GM18498 (cell line): ENCODE measurements around the gene DDO.
"Not testable (repeated sequence)": the region's sequence is repeated elsewhere in the genome, so short reads cannot be mapped to it uniquely, and the experiment has no call there.

Source experiments
- ATAC-seq: cut with Tn5 transposase; IDR thresholded peaks from one replicate; pipeline ENCODE4 v1.9.1; 2021; ENCODE audit warnings: mild to moderate bottlenecking, moderate library complexity; ENCODE audit not compliant: unreplicated experiment

DDO gene

DNA sequence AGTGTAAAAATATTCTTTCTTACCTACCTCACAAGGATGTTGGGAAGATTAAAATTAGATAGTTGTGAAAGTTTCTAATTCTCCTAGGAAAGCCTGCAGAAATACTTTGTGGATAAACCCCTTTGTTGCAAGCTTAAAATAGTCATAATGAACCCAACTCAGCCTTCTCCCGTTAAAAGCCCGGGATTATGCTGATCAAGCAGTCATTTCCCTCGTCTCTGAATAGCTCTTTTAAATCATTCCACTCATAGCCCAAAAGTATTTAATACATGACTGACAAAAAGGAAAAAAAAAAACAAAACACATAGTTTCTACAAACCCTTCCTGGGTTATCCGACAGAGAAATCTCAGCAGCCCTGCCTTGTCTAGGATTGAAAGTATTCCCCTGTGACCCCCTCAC lies 46.3 kb downstream of the DDO start:
- ATAC-seq: no peak

DNA sequence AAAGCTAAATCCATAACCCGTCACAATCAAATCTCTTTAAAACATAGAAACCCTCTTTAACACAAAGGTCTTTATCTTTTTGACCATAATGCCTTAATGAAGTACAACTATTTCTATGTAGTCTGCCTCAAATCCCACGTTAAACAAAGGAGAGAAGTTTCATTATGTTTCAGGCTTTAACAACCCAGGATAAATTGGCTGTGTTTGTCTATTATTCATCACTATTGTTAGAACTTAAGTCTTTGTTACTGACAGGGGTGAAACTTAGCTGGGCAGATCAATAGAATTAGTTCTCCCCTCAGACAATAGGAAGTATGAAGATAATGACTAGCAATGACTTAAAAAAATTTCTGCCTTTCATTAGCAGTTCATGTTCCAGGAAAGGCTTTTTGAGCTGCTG lies 47.1 kb downstream of the DDO start:
- no peak for ATAC-seq

DNA sequence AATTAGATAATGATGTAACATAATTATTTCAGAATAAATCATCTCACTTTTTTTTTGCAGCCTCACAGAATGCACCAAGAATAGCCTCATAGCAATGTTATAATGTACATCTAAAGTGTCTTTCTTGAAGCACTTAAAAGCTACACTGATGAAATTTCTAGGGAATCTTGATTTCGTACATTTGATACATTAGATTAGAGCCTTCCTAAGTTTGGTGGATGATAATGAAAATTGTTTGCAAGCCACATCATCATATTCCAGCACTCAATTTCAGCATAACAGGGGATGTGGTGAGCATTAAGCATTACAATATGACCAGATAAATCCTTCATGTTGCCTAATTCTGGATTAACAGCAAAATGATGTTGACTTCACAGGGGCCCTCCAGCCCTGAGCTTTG lies 47.5 kb downstream of the DDO start:
- ATAC-seq: no peak

DNA sequence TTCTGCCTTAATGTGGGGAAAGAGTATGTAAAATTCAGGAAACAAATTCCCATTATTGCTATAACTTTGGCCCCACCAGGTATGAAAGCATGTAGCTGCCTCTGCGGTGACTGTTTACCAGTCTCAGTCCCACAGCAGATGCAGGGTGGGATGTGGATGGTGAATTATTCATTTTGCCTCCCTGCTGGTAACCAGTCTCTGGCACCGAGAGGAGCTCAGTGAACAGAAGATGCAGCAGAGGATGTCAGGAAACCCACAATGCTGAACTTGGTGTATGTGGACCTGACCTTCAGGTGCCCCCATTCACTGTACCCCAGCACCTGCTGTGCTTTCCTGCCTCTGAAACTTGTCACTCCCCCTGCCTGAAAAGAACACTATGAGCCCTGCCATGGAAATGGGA lies 48.4 kb downstream of the DDO start:
- no peak for ATAC-seq

DNA sequence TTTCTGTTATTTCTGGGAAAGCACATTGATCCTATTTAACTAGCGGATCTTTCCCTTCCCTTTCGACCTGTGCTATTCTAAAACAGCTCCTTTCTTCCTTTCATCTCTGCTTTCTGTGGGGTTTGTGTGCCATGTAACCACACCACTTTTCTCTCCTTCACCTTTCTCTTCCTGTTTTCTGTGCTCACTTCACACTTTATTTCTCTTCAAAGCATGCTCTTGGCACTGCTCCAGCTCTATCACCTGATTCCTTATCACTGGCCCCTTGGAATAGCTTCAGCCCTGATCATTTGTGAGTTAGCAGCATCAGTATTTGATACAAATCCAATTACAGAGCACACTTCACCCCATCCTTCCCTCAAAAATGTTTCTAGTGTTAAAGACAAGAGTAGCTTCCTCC lies 49.1 kb downstream of the DDO start:
- ATAC-seq: no peak

DNA sequence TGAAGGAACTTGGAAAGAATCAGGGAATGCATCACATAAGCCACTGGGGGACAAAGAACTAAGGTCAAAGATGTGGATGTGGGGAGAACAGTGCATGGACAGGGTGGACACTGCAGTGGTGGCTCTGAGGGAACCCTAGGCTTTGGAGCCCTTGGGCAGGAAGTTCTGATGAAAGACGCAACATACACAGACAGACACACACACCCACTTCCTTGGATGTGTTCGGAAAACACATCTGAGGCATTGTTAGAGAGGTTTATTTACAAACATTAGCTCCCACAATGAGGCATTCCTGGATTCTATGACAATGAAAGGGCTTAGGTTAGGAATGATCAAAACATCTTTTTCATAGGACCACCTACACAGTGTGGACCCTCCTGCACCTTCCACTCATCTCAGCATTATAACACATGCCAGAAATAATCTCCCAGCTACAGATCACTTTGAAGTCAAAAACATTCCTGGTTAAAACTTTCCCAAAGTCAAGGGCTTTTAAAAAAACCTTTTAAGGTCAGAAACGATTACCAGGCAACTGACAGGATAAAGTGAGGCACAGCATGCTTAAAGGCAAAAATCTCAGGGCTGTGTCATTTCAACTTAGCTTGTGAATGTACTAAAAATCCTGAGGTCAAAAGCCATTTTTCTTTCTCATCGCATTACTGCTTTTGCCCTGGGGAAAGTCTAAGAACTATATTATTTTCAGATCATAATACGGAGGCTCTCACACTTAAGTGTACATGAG lies 50.8 kb downstream of the DDO start:
- no peak for ATAC-seq

DNA sequence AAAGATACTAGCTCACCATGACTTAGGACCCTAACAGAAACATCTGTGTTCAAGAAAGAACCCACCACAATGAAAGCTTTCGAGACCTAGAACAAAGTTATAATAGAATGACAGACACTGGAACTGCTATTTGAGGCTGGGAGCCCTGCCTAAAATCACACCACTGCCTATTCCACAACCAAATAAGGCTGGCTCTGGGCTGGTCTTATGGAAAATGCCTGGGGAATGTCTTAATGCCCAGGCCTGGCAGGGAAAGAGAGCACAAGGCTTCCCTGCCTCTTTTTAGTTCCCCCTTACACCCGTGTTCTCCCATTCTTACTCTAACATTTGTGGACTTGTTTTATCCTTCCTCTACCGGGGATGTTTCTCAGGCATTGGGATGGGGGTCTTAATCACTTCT lies 51.6 kb downstream of the DDO start:
- ATAC-seq: no peak

DNA sequence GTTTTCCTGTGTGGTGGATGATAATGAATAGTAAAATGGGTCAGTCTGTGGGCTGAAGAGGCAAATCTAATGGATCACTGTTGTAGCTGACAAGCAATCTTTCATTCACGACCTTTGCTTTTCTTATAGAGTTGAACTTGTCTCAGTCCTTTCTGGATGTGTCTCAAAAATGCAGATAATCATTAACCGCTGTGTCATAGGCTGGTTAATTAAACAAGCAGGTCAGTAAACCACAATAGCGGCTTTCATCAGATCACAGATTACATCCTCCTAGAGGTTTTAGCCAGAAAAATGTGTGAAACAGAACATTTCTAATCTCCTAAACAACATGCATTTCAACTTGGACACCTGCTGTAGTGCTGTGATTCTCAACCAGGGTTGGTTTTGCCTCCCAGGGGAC lies 54.7 kb downstream of the DDO start:
- no peak for ATAC-seq

DNA sequence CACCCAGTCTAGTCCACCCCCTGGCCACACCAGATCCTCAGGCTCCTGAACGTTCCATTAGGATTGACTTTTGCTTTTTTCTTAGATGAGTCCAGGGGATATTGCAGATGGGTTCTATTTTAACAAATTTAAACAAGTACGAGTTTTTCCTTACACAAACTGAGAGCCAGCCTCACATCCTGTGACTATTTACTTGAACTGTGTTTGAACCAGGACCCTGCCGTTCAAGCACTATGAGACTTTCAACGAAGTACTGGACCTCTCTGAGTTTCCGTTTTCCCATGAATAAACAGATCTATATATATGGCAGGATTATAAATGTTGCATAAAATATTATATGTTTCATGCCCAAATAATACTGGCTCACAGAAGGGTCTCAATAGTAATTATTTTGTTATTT lies 55.8 kb downstream of the DDO start:
- no peak for ATAC-seq

DNA sequence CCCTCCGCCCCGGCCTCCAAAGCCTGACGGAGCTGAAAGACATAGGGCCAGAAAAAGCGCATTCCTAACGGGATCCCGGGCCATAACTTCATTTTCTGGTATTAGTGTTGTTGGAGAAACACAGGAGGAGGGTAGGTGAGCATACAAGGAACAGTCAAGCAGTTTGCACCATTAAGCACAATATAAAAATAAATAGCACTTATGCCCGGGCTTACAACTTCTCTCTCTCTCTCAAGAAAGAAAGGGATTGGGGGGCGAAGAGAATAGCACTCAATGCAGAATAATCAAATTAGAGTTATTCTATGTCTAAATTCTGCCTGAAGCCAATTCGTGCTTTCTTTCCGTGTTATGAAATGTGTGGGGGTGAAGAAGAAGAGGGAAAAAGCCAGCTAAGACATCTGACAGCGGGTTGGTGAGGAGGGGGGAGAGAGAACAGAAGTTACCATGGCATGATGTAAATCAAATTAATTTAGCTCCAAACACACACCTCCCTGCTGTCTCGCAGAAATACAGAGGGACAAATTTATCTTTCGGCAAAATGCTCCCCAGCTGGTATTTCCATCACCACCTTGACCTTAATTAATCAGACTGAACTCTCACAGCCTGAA lies 56.7 kb downstream of the DDO start:
- no peak for ATAC-seq

DNA sequence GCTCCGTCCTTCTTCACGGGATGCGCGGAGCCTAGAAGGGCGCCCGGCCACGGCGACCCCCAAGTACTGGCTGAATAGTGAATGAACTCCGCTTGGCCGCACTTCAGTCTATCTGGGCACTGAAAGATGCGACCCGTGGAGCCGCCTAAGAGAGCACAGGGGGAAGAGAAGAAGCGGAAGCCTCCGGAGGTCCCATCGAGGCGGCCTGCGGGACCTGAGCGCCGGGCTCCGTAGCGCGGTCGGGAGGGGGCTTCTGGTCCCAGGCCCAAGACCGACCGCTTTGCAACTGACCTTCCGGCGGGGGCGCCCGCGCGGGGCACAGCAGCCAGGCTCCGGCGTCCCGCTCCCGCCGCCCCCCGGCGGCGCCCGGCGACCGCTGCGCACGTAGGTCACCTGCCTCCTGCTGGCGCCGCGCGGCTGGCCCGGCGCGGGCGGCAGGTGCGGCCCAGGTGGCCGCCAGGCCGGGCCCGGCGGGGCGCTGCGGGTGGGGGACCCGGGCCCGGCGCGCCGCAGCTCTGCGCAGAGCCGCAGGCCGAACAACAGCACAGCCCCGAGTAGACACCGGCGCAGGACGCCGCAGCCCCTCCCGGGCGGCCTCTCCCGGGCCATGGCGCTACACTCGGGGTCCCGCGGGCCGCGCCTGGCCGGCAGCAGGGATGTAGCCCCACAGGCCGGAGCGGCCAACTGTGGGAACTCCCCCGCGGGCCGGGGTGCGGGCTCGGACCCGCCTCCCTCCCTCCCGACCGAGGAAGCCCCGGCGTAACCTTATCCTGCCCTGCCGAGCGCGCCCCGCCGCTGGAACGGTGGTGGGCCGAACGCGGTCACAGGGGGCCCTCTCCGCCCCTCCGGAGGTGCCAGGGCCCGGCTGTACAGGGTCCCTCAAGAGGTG lies 57.5 kb downstream of the DDO start, which contains the start of gene METTL24:
Gene METTL24, minus strand, starts transcription at position 686 of the 889 bp plus-strand sequence. Its CDS starts 77 bp downstream, at position 609.
- no peak for ATAC-seq

DNA sequence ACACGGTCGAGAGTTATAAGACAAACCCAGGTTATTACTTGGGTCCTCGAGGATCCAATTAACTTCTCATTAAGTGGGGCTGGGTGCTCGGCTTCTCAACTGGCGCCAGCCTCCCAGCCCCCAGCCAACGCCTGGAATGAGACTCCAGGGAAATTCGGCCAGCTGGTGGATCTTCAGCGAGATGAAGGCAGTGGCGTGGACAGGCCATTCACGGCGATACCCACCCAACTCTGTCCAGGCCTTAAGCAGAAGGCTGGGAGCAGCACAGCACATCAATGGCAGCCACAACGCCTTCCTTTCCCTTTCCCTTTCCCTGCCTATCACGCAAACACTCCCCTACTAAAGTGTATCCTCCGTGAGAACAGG lies 58.1 kb downstream of the DDO start:
- ATAC-seq: no peak

DNA sequence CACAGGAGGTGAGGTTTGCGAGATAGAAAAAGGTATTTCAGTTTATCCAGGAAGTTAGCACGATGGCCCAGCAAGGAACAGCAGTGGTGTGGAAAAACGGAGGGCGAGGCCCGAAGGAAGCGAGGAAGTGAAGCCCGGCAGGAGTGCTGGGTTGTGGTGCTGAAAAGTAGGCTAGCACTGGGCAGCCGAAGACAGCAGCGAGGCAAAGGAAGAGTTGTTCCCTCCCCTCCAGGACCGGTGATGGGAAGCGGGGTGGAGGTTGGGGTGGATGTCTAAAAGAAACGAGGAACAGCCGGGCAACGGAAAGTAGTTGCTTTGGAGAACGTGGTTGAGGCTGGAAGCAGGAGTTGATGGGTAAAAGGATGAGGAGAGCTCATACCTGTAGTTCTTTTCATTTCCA lies 58.6 kb downstream of the DDO start:
- ATAC-seq: no peak

DNA sequence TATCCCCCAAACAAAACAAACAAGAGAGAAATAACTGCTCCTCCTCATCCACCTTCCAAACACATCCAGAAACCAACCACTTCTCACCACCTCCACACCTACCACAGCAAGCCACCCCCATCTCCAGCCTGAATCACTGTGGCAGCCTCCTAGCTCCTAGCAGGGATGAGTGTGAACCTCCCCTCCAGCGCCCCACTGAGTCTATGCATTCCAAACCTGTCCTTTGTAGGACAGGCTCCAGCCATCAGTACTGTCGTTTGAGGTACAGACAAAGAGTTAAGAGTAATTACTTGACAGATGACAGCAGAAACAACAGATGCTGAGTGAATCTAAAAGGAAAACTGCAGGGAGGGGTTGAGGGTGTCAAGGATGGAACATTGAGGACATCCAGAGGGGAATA lies 59.6 kb downstream of the DDO start:
- no peak for ATAC-seq

DNA sequence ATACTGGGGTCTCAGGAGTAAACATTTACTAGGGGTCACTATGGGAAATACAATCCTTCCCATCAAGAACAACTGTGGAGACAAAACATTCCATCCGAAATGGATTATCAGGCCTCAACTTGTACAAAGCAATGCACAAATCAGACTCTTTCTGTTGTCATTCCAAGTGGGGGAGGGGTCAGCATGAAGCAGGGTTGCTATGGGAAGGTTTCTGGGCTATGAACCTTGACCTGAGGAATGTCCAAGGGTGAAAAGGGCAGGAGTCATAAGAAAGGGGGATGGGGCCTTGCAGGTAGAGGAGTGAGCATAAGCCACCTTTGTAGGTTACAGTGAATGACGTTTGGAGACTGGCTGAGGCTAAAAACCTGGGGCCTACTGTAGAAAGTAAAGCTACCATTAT lies 60.4 kb downstream of the DDO start:
- no peak for ATAC-seq

DNA sequence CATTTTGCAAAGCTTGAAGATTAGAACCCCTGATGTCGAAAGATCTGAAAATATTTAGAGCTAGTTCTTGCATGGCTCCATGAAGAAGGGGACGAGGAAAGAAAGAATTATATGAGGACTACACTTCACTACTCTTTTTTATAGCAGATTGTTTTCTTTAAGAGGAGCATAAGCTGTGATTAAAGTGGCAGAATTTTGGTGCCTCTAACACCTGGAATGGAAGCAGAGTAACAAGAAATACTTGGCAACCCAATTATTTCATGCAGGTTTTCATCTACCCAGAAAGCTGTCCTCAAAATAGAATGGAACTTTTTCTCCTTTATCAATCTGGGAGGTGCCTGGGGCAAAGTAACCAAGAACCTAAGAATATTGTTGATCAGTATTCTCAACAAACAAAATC lies 61.2 kb downstream of the DDO start:
- ATAC-seq: no peak

DNA sequence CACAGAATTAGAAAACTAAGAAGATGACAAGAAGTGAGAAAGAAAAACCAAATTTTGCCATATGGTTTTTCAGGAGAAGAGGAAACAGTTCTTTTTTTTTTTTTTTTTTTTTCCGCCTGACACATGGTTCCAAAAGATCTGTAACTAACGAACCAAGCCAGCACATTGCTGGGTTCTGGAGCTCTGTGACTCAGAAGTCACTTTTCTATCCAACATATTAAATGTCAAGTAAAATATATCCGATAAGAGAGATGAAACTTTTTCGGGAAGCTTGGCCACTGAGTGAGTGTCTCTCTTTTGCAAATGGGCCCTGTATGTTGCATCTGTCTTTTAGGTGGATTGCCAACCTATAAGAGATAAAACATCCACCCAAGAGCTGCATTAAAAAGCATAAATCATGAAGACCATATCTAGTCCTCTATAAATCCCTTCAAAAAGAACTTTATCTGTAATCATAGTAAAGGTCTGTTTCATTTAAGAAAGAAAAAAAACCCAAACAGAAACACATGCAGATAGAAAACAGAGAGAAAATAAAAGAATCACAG lies 61.8 kb downstream of the DDO start:
- ATAC-seq: no peak

DNA sequence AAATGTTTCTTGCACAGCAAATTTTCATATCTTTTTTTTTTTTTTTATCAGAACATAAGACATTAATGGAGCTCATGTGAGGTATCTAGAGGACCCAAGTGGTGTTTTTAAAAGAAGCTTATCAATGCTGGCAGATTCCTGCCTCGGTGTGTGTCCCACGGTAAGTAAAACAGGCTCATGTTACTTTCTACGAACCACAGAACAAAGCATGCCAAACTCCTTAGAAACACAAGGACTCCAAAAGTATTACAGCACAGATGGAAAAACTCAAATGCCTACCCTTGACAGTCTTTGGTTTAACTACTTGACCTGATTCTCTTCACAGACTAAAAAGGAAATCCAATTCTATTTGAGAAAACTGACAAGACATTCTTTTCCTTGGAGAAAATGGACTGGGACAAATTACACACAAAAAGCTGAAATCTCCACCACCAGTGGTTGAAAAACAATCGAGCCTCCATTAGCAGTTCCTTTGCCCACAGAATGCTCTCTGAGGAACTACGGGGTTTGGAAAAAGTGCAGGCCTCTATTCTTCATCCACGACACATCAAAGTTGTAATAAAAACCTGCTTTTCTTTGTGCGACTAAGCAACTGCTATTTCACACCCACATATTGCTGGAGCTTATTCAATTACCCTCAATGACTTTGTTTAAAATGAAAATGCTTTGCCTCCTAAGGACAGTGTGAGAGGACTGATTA lies 62.7 kb downstream of the DDO start:
- ATAC-seq: no peak

DNA sequence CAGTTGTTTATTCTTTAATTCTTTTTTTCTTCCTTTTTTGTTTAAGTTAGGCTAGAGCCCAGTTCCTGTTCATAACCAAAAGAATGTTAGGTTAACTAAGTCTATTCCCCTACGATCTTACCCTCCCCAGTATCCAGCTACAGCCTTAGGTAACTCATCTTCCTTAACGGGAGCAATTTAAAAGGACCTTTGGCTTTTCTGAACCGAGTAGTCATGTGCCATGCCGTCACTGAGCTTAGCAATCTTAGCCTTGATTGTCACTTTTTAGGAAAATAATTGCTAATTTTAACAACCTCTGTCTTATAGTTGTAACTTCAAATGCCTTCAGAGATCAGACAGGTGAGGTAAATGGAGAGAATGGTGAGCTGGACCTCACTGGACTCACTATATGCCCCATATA lies 63.4 kb downstream of the DDO start:
- no peak for ATAC-seq

DNA sequence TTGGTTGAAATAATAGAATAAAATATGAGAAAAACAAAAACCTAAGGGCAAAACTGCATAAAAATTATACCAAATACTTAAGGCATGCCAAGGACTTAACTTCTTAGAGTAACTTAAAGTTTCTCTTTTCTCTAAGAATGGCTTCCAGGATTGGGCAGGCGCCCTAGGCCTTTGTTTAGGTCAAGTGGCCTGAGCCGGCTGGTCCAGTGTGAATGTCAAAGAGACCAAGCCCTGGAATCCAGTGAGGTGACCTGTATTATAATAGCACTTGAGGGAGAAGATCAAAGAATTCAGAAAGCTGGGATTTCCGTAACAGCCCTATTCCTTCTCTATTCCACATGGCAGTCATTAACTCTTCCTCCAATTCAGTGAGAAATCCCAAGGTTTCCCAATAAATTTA lies 63.8 kb downstream of the DDO start:
- ATAC-seq: no peak

DNA sequence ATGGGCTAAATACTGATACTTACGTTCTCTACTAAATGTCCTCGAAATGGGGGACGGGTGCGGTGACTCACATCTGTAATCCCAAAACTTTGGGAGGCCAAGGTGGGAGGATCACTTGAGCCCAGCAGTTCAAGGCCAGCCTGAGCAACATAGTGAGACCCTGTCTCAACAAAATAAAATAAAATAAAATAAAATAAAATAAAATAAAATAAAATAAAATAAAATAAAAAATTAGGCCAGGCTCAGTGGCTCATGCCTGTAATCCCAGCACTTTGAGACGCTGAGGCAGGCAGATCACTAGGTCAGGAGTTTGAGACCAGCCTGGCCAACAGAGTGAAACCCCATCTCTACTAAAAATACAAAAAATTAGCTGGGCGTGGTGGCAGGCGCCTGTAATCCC lies 64.8 kb downstream of the DDO start:
- not testable (repeated sequence) for ATAC-seq
